ENCODE measurements around the gene SNAP91.

GRCh38 chr6:83597051-83597450 lies 111.8 kb downstream of the SNAP91 start:
- no peak for TF ChIP-seq SUZ12 (IDR thresholded peaks at IDR 0.05; ENCODE audit: extremely low read depth, insufficient read depth, insufficient read length)
- TF ChIP-seq YY1 (IDR thresholded peaks at IDR 0.05; ENCODE audit: insufficient read depth, insufficient read length), result no peak

Data from NT2/D1 (cell line).